HG03571 (cell line): Measurements from ENCODE around the gene COMMD2.

Experiments used
- ATAC-seq: cut with Tn5 transposase; IDR thresholded peaks from one replicate; pipeline ENCODE4 v1.9.1; 2021; ENCODE audit not compliant: unreplicated experiment

Gene COMMD2

GRCh38 chr3:149752051-149752787, at the start of gene COMMD2:
COMMD2 (minus strand) TSS chr3:149752489; CDS start chr3:149752444, 45 bp downstream.
- peak; percentile 99 for ATAC-seq

- ATAC-seq: no peak
Measured at GRCh38 chr3:149801639-149802038, 49.4 kb upstream of the COMMD2 start.

GRCh38 chr3:149801195-149801594, 48.9 kb upstream of the COMMD2 start:
- no peak for ATAC-seq

- no peak for ATAC-seq
Measured at GRCh38 chr3:149800693-149801092, 48.4 kb upstream of the COMMD2 start.

- ATAC-seq: no peak
Measured at GRCh38 chr3:149796026-149796425, 43.7 kb upstream of the COMMD2 start.

GRCh38 chr3:149792452-149793270, 40.4 kb upstream of the COMMD2 start, which contains the start of gene ANKUB1:
ANKUB1 (minus strand) TSS chr3:149792554; CDS start chr3:149792366, 188 bp downstream.
- ATAC-seq: no peak

- no peak for ATAC-seq
Measured at GRCh38 chr3:149790698-149791097, 38.4 kb upstream of the COMMD2 start.

- no peak for ATAC-seq
Measured at GRCh38 chr3:149790268-149790667, 38.0 kb upstream of the COMMD2 start.

- ATAC-seq: no peak
Measured at GRCh38 chr3:149784064-149784704, 31.9 kb upstream of the COMMD2 start.

GRCh38 chr3:149783576-149783975, 31.3 kb upstream of the COMMD2 start:
- ATAC-seq: no peak

- ATAC-seq: no peak
Measured at GRCh38 chr3:149781741-149782140, 29.5 kb upstream of the COMMD2 start.

GRCh38 chr3:149781211-149781610, 28.9 kb upstream of the COMMD2 start:
- no peak for ATAC-seq

GRCh38 chr3:149777414-149778214, 25.3 kb upstream of the COMMD2 start:
- no peak for ATAC-seq

- ATAC-seq: no peak
Measured at GRCh38 chr3:149776170-149776569, 23.9 kb upstream of the COMMD2 start.

GRCh38 chr3:149772861-149773260, 20.6 kb upstream of the COMMD2 start:
- ATAC-seq: no peak

- peak; percentile 59 for ATAC-seq
Measured at GRCh38 chr3:149771652-149772271, 19.5 kb upstream of the COMMD2 start.

- ATAC-seq: no peak
Measured at GRCh38 chr3:149770246-149770645, 18.0 kb upstream of the COMMD2 start.

- no peak for ATAC-seq
Measured at GRCh38 chr3:149768704-149769103, 16.4 kb upstream of the COMMD2 start.

GRCh38 chr3:149767720-149768119, 15.4 kb upstream of the COMMD2 start:
- ATAC-seq: no peak

- no peak for ATAC-seq
Measured at GRCh38 chr3:149765762-149766334, 13.6 kb upstream of the COMMD2 start.
